Measurements from ENCODE around the gene BRD2. TPM values are rescaled to one million over a fixed set of nuclear protein-coding genes. Genes with fewer than 3 reads are reported as not detected.

Gene BRD2
- total and polyA plus RNA-seq, 9 of the 15 experiments (the other 6 are each of a cell fraction or from before 2014, with no cell fraction given) = 19.0 to 252 (median 181) TPM

GRCh38 chr6:32971242-32971580 lies 2.8 kb downstream of the BRD2 start (continued):
- TF ChIP-seq THRAP3 (IDR thresholded peaks at IDR 0.05; ENCODE audit: borderline replicate concordance) (peak; percentile 86), FOXJ2 (tag; IDR thresholded peaks at IDR 0.05) (peak; percentile 20; the same call in 1 of the 2 replicates), MECOM (CRISPR knock-in tag; IDR thresholded peaks at IDR 0.05) (0 out of 2 replicates have a peak, but pooled peaks have one; percentile 9), CUX1 (CRISPR knock-in tag; IDR thresholded peaks at IDR 0.05) (0 out of 2 replicates have a peak, but pooled peaks have one; percentile 47), ZNF407 (IDR thresholded peaks at IDR 0.05; ENCODE audit: low read depth) (peak; percentile 51; the same call in 1 of the 2 replicates), BCLAF1 (IDR thresholded peaks at IDR 0.05; ENCODE audit: borderline replicate concordance in 1 of 2, control insufficient read depth in 1 of 2, low read depth in 2 of 2, low read length in 1 of 2) (no peak), KLF10 (CRISPR knock-in tag; IDR thresholded peaks at IDR 0.05) (peak; percentile 40; the same call in 1 of the 2 replicates), POLR2B (IDR thresholded peaks at IDR 0.05; ENCODE audit: low read depth, partially characterized antibody) (peak; percentile 15), TOE1 (IDR thresholded peaks at IDR 0.05; ENCODE audit: borderline replicate concordance) (peak; percentile 32; the same call in 1 of the 2 replicates), TOE1 (CRISPR knock-in tag; IDR thresholded peaks at IDR 0.05; ENCODE audit: borderline replicate concordance, low read depth) (no peak), CSDE1 (IDR thresholded peaks at IDR 0.05) (peak in 1 of 2 experiments; percentile 80; a peak in 1 of 4 replicates)

All from K562 (cell line).